Activated CD8-positive, alpha-beta memory T cell treated with anti-CD3 and anti-CD28 coated beads, Interleukin-2, amount 10 ng/mL, durations not matched to agents 7 days and 5 days (primary cell): ENCODE data around the gene CCDC146. TPM values are rescaled to one million over a fixed set of nuclear protein-coding genes. Genes with fewer than 3 reads are reported as not detected.
"Not testable (repeated sequence)": the region's sequence is repeated elsewhere in the genome, so short reads cannot be mapped to it uniquely, and the experiment has no call there.

Experiments
- ATAC-seq: fragments of 150-1000 bp; cut with Tn5 transposase; one replicate; pipeline ENCODE4 v1.10.0; 2021; ENCODE audit warnings: moderate library complexity
- CTCF ChIA-PET: fragments of 350-600 bp; sonication (Branson Sonifier 250); formaldehyde crosslinking; loops from one replicate; lab custom pipeline; 2021; ENCODE audit warnings: antibody characterized with exemption; lab: Charles Lee
- DNase-seq: peaks from one replicate; pipeline ENCODE4 v3.0.0-alpha.2; 2020
- H3K27ac Mint-ChIP-seq: one replicate; pipeline ENCODE4 v1.8.0; 2021; ENCODE audit warnings: mild to moderate bottlenecking, mixed read lengths
- H3K27me3 Mint-ChIP-seq: one replicate; pipeline ENCODE4 v1.8.0; 2021; ENCODE audit warnings: mixed read lengths
- H3K36me3 Mint-ChIP-seq: one replicate; pipeline ENCODE4 v1.8.0; 2021; ENCODE audit warnings: mild to moderate bottlenecking, mixed read lengths
- H3K4me1 Mint-ChIP-seq: one replicate; pipeline ENCODE4 v1.8.0; 2021; ENCODE audit warnings: mixed read lengths
- H3K4me3 Mint-ChIP-seq: one replicate; pipeline ENCODE4 v1.8.0; 2021; ENCODE audit warnings: mild to moderate bottlenecking, moderate library complexity, mixed read lengths
- H3K9me3 Mint-ChIP-seq: one replicate; pipeline ENCODE4 v1.8.0; 2022; ENCODE audit warnings: low read depth, mixed read lengths
- total RNA-seq, 2 experiments: library from RNA; stranded (reverse); gene quantifications; one replicate each; pipeline ENCODE4 v1.2.3, GENCODE V29; 2021

The CCDC146 gene
- total RNA-seq, 2 experiments from 2014 or later, result 8.3 to 9.0 TPM

DNA sequence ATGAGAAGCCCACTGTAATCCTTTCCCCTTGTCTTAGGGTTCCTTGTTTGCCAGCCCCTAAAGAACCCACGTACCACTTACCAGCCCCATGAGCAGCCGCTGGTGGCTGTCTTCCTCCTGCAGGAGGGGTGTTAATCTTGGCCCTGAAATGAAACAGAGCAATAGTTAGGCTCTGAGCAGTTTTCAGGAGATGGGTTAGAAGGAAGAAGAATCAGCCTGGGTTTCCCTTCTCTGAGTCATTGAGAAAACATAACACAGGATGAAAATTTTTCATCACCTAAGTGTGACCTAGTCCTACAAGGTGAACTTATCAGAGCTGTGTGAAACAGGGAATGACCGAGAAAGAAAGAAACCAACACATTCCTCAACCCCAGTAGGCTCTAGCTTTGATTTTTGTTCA lies 203.7 kb downstream of the CCDC146 start:
- DNase-seq, result no peak
- peaks cover 49% of the 10 kb centered on the region for H3K4me1 Mint-ChIP-seq
- H3K36me3 Mint-ChIP-seq, result no peaks in the 10 kb centered on the region
- ATAC-seq, result no peak
- H3K27me3 Mint-ChIP-seq, result no peaks in the 10 kb centered on the region
- CTCF ChIA-PET, result interaction anchor here (1.0 kb wide), 1 partner anchor 9 kb away, joined by 3 read pairs; no protein-coding TSS in a partner anchor
- no peaks in the 10 kb centered on the region for H3K9me3 Mint-ChIP-seq
- H3K4me3 Mint-ChIP-seq, result no peak overlapping the region
- no peak overlapping the region for H3K27ac Mint-ChIP-seq

DNA sequence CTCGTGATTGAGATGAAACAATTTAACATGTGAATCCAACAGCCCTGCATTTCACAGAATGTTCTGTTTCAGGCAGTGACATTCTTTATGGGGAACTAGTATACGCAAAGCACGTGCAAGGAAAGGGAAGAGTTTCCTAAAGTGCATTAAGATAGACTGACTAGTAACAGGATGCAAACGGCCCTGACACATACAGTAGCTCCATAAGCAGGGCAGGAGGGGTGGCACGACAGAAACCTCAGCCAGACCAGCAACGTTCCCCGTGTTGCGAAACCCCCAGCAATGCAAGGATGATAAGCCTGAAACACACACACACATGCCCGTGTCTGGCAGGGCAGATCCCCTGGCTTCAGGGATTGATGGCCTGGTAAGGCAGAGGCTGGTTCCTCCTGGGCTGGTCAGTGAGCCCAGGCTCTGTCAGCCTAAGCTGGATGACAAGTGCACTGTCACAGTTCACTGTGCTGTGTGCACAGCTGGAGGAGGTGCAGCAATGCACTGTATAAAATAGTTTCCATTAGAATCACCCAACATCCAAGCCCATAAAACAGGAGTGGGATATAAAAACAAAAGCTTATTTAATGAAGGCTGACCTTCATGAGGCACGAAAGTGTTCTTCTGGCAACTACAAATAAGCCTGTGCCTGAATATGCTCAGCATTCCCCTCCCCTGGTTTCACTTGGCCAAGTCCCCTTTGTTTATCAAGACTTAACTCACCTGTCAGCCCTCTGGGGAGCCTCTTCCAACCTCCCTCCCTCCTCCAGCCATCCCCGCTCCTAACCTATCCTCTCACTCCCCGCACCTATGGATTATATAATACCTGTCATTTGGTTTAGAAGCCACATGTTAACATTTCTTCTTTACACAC lies 204.9 kb downstream of the CCDC146 start:
- CTCF ChIA-PET, result interaction anchor here (1.6 to 1.8 kb wide), 2 partner anchors 72 to 80 kb away, joined by 4 to 6 read pairs; no protein-coding TSS in a partner anchor
- Mint-ChIP-seq H3K4me3 (no peak overlapping the region), H3K9me3 (no peaks in the 10 kb centered on the region), H3K27me3 (no peaks in the 10 kb centered on the region), H3K27ac (peak overlapping the region; percentile 52), H3K4me1 (peaks cover 59% of the 10 kb centered on the region), H3K36me3 (no peaks in the 10 kb centered on the region)
- ATAC-seq (no peak), DNase-seq (no peak)

DNA sequence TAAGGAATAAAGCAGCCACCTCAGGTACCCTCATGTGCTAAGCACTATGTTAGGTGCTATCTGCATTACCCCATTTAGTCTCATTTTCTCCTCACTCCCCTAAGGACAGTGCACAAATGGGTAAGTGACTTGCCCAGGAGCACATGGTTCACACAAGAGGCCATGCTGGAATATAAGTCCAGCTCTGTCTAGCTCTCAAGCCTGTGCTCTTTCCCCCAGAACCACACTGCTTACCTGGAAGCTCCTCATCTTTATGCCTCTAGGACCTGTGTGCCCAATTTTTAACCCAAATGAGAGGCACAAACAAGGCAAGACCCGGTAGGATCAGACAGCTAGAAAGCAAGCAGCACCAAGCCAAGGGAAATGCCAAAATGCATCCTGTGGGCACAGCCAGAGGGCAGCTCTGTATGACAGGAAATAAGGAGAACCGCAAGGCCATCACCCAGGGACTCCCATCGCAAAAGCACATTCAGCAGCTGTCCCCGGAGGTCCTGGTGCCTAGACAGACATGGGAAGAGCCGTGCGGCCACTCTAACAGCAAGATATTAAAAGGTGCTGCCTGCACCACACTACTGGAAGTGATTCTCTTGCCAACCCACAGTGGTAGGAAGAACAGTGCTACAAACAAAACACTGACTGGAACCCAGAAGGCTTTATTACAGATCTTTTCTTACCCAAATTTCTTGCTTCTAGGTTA lies 205.7 kb downstream of the CCDC146 start:
- DNase-seq, result peak; percentile 71
- peak overlapping the region; percentile 52 for H3K27ac Mint-ChIP-seq
- CTCF ChIA-PET, result interaction anchor here (0.8 to 1.8 kb wide), 3 partner anchors 73 to 91 kb away, joined by 3 to 6 read pairs (median 4); no protein-coding TSS in a partner anchor
- no peak overlapping the region for H3K4me3 Mint-ChIP-seq
- ATAC-seq, result peak; percentile 45
- peaks cover 59% of the 10 kb centered on the region for H3K4me1 Mint-ChIP-seq
- no peaks in the 10 kb centered on the region for H3K9me3 Mint-ChIP-seq
- H3K27me3 Mint-ChIP-seq, result no peaks in the 10 kb centered on the region
- H3K36me3 Mint-ChIP-seq, result no peaks in the 10 kb centered on the region

DNA sequence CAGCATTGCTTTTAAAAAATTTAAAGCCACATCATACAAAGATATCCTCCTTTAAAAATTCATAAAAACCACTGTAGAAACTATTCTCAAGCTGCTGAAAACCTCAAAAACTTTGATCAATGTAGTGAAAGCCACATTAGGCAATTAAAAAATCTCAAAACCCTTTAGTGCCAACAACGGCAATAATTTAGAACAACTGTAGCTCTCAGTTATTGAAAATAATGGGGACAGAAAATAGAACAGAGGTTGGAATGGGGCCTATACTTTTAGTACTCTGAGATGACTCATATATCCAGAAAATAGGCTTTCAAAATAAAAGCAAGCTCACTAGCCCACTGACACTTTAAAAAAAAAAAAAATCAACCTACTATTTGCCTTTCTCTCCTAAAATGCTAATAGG lies 206.3 kb downstream of the CCDC146 start:
- DNase-seq (no peak), ATAC-seq (no peak)
- peaks cover 59% of the 10 kb centered on the region for H3K4me1 Mint-ChIP-seq
- no peaks in the 10 kb centered on the region for H3K27me3 Mint-ChIP-seq
- H3K36me3 Mint-ChIP-seq, result no peaks in the 10 kb centered on the region
- H3K9me3 Mint-ChIP-seq, result no peaks in the 10 kb centered on the region
- H3K4me3 Mint-ChIP-seq, result no peak overlapping the region
- CTCF ChIA-PET, result interaction anchor here (0.8 to 1.6 kb wide), 3 partner anchors 73 to 90 kb away, joined by 3 to 4 read pairs (median 3); no protein-coding TSS in a partner anchor
- peak overlapping the region; percentile 16 for H3K27ac Mint-ChIP-seq

DNA sequence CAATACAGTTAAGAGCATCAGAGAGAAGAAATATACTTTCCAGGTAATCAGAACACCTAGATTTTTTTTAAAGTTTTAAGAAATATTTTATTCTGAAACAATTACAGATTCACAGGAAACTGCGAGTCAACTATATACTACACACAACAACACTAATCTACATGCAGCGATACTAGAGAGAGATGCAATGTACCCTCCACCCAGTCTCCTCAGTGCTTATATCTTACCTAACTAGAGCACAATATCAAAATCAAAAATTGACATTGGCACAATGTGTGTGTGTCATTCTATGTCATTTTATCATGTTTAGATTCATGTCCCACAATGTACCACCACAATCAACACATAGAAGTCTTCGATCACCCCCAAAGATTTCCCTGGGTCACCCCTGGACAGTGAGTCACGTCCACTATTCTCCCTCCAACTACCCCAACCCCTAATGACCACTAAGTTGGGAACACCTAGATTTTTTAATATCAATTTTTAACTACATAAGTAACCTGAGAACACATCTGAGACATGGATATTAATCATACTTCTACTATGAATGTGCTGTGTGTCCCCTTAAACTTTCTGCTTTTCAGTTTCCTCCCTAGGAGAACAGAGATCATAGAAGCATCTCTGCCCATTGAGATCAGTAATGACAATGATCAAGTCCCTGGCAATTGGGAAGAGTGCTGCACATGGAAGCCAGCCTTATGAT lies 207.2 kb downstream of the CCDC146 start:
- H3K36me3 Mint-ChIP-seq, result no peaks in the 10 kb centered on the region
- H3K4me3 Mint-ChIP-seq, result no peak overlapping the region
- no peaks in the 10 kb centered on the region for H3K27me3 Mint-ChIP-seq
- CTCF ChIA-PET, result interaction anchor here (0.8 kb wide), 1 partner anchor 82 kb away, joined by 3 read pairs; no protein-coding TSS in a partner anchor
- no peak for DNase-seq
- no peaks in the 10 kb centered on the region for H3K9me3 Mint-ChIP-seq
- H3K4me1 Mint-ChIP-seq, result peaks cover 59% of the 10 kb centered on the region
- ATAC-seq, result peak; percentile 31
- H3K27ac Mint-ChIP-seq, result peak overlapping the region; percentile 48

DNA sequence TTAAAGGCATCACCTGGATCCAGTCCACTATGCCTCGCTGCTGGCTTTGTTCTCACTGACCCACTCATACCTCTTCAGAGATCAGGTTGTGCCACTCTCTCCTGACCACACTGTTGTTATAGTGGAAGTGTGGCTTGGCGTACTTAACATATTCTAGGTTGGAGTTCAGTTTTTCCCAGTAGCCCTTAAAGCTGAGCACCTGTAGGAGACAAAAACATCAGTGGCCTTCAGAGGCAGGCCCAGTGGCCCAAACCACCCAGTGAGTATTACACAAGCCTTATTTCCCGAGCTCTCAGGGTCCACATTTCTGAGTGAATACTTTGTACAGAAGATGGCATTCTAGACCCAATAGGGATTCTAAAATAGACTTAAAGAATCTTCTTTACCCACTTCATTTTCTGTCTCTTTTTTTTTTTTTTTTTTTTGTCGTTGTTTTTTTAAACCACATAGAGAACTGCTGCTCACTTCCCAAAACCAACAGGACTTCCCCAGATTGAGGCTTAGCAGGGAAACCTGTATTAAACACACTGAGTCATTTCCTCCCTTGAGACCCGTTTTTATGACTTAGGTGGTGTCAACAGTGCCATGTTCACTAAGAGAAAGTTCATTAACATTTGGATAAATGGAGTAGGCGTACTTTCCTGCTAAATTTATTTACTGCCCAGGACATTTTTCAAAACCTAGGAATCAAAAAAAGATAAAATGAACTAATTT lies 207.9 kb downstream of the CCDC146 start:
- no peaks in the 10 kb centered on the region for H3K9me3 Mint-ChIP-seq
- H3K4me3 Mint-ChIP-seq, result no peak overlapping the region
- ATAC-seq, result no peak
- peak; percentile 50 for DNase-seq
- H3K36me3 Mint-ChIP-seq, result no peaks in the 10 kb centered on the region
- H3K27me3 Mint-ChIP-seq, result no peaks in the 10 kb centered on the region
- CTCF ChIA-PET, result interaction anchor here (4.7 kb wide), 1 partner anchor 84 kb away, joined by 78 read pairs; no protein-coding TSS in a partner anchor
- peak overlapping the region; percentile 48 for H3K27ac Mint-ChIP-seq
- peaks cover 59% of the 10 kb centered on the region for H3K4me1 Mint-ChIP-seq

DNA sequence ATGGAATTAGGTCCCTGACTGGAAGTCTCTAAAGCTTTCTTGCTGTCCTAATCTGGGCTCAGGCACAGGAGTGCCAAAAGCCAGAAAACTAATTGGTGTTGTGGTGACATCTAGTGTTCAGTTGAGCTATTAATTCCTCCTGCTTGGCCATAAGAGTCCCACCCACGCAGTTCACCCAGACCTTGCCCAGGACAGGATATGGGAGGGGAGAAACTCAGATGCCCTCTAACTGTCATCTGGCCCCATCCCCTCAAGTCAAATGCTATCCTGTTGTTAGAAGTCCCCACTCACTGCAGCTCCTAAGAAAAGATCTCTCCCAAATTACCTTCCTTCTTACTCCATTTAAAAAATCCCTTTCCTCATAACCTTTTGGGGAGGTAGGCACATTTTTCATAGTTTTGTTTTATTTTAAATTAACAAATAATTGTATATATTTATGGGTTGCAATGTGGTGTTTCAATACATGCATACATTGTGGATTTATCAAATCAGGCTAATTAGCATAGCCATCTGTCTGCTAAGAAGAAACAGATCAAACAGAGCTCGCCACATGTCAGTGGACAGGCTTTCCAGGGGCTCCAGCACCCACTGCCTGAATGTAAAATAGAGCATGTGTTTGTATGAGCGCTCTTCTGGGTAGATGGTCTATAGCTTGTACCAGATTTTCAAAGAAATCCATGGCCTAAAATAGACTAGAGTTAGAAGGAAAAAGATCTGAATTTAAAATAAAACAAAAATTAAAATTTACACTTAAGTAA lies 209.7 kb downstream of the CCDC146 start:
- Mint-ChIP-seq H3K4me3 (no peak overlapping the region), H3K27ac (peak overlapping the region; percentile 58), H3K9me3 (no peaks in the 10 kb centered on the region), H3K36me3 (no peaks in the 10 kb centered on the region), H3K4me1 (peaks cover 46% of the 10 kb centered on the region), H3K27me3 (no peaks in the 10 kb centered on the region)
- CTCF ChIA-PET, result interaction anchor here (0.6 to 4.7 kb wide), 30 partner anchors 11 to 210 kb away, joined by 3 to 78 read pairs (median 4); partner anchors contain the start of genes CCDC146 and FGL2
- DNase-seq, result peak; percentile 75
- ATAC-seq, result peak; percentile 89

DNA sequence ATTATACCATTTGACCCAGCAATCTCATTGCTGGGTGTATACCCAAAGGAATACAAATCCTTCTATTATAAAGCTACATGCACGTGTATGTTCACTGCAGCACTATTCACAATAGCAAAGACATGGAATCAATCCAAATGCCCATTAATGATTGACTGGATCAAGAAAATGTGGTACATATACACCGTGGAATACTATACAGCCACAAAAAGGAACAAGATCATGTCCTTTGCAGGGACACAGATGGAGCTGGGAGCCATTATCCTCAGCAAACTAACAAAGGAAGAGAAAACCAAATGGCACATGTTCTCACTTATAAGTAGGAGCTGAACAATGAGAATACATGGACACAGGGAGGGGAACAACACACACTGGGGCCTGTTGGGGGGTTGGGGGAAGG lies 211.6 kb downstream of the CCDC146 start:
- H3K9me3 Mint-ChIP-seq, H3K36me3 Mint-ChIP-seq, DNase-seq, H3K27ac Mint-ChIP-seq, H3K4me3 Mint-ChIP-seq, ATAC-seq, H3K27me3 Mint-ChIP-seq: not testable (repeated sequence)
- H3K4me1 Mint-ChIP-seq, result peaks cover 36% of the 10 kb centered on the region
- CTCF ChIA-PET, result interaction anchor here (1.2 to 4.7 kb wide), 2 partner anchors 68 to 87 kb away, joined by 3 to 78 read pairs; no protein-coding TSS in a partner anchor

DNA sequence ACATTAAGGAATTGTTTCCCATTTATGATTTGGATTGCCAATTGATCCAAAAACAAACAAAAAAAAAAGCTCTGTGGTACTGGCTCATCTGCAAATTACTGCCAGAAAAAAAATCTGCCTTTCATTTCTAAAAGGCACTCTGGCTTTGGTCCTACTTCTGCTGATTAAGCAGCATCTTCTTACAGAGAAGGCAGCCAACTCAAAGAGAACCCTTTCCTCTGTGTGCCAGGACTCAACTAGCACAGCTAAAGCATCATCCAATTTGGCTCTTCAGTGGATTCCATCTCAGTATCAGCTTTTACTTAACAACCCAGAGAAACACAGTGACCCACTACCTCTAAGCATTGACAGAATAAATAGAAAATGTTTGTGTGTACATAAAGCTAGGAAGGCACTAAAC lies 213.2 kb downstream of the CCDC146 start:
- Mint-ChIP-seq H3K4me3 (no peak overlapping the region), H3K36me3 (peaks cover 2% of the 10 kb centered on the region), H3K4me1 (peaks cover 20% of the 10 kb centered on the region), H3K27ac (no peak overlapping the region), H3K27me3 (no peaks in the 10 kb centered on the region), H3K9me3 (no peaks in the 10 kb centered on the region)
- CTCF ChIA-PET, result interaction anchor here (0.8 to 1.3 kb wide), 3 partner anchors 9 to 79 kb away, joined by 3 to 4 read pairs (median 3); no protein-coding TSS in a partner anchor
- DNase-seq (no peak), ATAC-seq (no peak)

DNA sequence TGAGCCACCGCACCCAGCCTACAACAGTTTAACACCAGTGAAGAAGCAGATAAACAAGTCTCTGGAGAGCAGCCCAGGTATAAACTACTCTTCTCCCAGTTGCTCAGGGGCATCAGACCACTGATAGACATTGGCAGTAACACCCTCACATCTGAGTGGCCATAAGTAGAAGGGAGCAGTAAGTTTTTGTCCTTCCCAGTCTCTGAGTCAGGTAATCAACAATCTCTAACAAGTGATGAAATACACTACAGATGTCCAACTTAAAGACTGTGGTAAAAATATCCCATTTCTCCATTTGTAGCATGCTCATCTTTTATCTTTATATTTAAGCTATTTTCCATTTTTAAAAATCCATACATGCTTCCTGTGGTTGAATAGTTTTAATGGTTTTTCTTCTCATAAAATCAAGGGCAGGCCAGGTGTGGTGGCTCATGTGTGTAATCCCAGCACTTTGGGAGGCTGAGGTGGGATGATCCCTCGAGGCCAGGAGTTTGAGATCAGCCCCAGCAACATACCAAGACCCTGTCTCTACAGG lies 215.1 kb downstream of the CCDC146 start:
- no peak for DNase-seq
- ATAC-seq, result no peak
- H3K27me3 Mint-ChIP-seq, result no peaks in the 10 kb centered on the region
- H3K9me3 Mint-ChIP-seq, result no peaks in the 10 kb centered on the region
- H3K27ac Mint-ChIP-seq, result no peak overlapping the region
- H3K4me3 Mint-ChIP-seq, result no peak overlapping the region
- H3K4me1 Mint-ChIP-seq, result peaks cover 8% of the 10 kb centered on the region
- H3K36me3 Mint-ChIP-seq, result peaks cover 2% of the 10 kb centered on the region
- CTCF ChIA-PET, result interaction anchor here (1.0 kb wide), 1 partner anchor 11 kb away, joined by 3 read pairs; no protein-coding TSS in a partner anchor

DNA sequence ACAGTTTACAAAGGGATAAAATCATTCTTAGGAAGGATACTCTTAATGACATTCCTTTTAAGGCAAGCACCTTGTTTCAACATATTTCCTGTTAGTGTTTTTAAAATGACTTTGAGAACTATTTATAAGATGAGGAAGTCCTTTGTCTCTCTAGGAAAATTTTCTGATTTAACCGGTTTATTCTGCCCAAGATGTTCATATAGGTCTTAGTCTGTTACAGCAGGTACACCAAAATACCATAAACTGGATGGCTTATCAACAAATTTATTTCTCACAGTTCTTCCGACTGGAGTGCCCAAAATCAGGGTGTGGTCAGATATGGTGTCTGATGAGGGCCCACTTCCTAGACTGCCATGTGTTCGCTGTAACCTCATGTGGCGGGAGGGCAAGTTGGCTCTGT lies 215.8 kb downstream of the CCDC146 start:
- H3K4me1 Mint-ChIP-seq, result peaks cover 8% of the 10 kb centered on the region
- CTCF ChIA-PET, result interaction anchor here (1.0 kb wide), 1 partner anchor 11 kb away, joined by 3 read pairs; no protein-coding TSS in a partner anchor
- ATAC-seq, result no peak
- H3K27me3 Mint-ChIP-seq, result no peaks in the 10 kb centered on the region
- peaks cover 2% of the 10 kb centered on the region for H3K36me3 Mint-ChIP-seq
- no peaks in the 10 kb centered on the region for H3K9me3 Mint-ChIP-seq
- DNase-seq, result no peak
- H3K4me3 Mint-ChIP-seq, result no peak overlapping the region
- no peak overlapping the region for H3K27ac Mint-ChIP-seq
